Gastrocnemius medialis (tissue), 4 donors: ENCODE measurements around the gene MYO9A. TPM values are rescaled to one million over a fixed set of nuclear protein-coding genes. Genes with fewer than 3 reads are reported as not detected.

ENCODE experiments used
- ATAC-seq, 2 donors: fragments of 150-250 bp; one replicate each; pipeline ENCODE4 v1.9.1; 2016
- DNase-seq, 2 donors: peaks; one replicate each; pipeline ENCODE4 v3.0.0-alpha.2; 2019
- H3K27ac ChIP-seq, 4 donors: fragments of 200-600 bp; sonication (generic); 1 replicate in 1 of 4; 2 replicates in 3 of 4; pipeline ENCODE4 v1.5.1; 2016 to 2018; ENCODE audit warnings: mild to moderate bottlenecking in 2 of 4, moderate library complexity in 1 of 4
- H3K27me3 ChIP-seq, 3 donors: fragments of 200-600 bp; sonication (generic) in 2 of 3; 1 replicate in 1 of 3; 2 replicates in 2 of 3; pipeline versions ENCODE4 v1.5.1 to v1.6.0; 2016 to 2019; ENCODE audit warnings: mild to moderate bottlenecking in 1 of 3, moderate library complexity in 1 of 3
- H3K36me3 ChIP-seq, 2 donors: fragments of 200-600 bp; sonication (generic) in 1 of 2; one replicate each; pipeline ENCODE4 v1.5.1; 2017 to 2018
- H3K4me1 ChIP-seq, 2 donors: fragments of 200-600 bp; sonication (generic) in 1 of 2; one replicate each; pipeline ENCODE4 v1.5.1; 2016 to 2017; ENCODE audit warnings: mild to moderate bottlenecking in 2 of 2
- H3K4me3 ChIP-seq, 4 donors: fragments of 200-600 bp; sonication (generic) in 3 of 4; 1 replicate in 1 of 4; 2 replicates in 3 of 4; pipeline ENCODE4 v1.5.1; 2016 to 2019; ENCODE audit warnings: mild to moderate bottlenecking in 2 of 4
- H3K9me3 ChIP-seq, 3 donors: fragments of 200-600 bp; sonication (generic) in 2 of 3; 1 replicate in 1 of 3; 2 replicates in 2 of 3; pipeline ENCODE4 v1.5.1; 2016 to 2019
- CTCF ChIP-seq, 5 experiments: fragments of 450-650 bp in 3 of 5; fragments of 200-600 bp in 2 of 5; sonication (generic) in 2 of 5; IDR thresholded peaks in 4 of 5; conservative IDR thresholded peaks in 1 of 5; 1 replicate in 4 of 5; 2 replicates in 1 of 5; pipeline ENCODE4 v1.5.1; 2016 to 2019; ENCODE audit warnings: antibody characterized with exemption in 5 of 5, mild to moderate bottlenecking in 3 of 5, moderate library complexity in 3 of 5
- POLR2A ChIP-seq, 2 donors: fragments of 450-650 bp; IDR thresholded peaks; one replicate each; pipeline ENCODE4 v1.6.1; 2017; ENCODE audit warnings: antibody characterized with exemption in 2 of 2, mild to moderate bottlenecking in 2 of 2, moderate library complexity in 2 of 2
- in situ Hi-C, 4 donors: fragments of 200-750 bp; cut with MboI; loops; one replicate each; pipeline versions ENCODE4 v1.15.0 to v1.8.0; 2017; ENCODE audit warnings: low sequenced_read_pairs in 4 of 4
- intact Hi-C: fragments of 100-400 bp; cut with DNase I; formaldehyde crosslinking; loops from one replicate; pipeline ENCODE4 v1.15.1; 2023; ENCODE audit warnings: low total_unique reads
- total RNA-seq, 4 donors: library from RNA; depleted of rRNA; stranded (reverse); fragments of >200 nt; gene quantifications; one replicate each; pipeline versions ENCODE4 v1.1.0 to v1.2.3, GENCODE V29; 2016

Gene MYO9A
- total RNA-seq, 4 donors from 2014 or later, result 21.0 to 40.9 (median 24.2) TPM

GRCh38 chr15:71937650-71938311 is 180.2 kb downstream of the MYO9A start:
- no peaks in the 10 kb centered on the region for H3K9me3 ChIP-seq
- intact Hi-C loops (no loop called here), in situ Hi-C loops (no loop called here)
- H3K4me1 ChIP-seq, result no peaks in the 10 kb centered on the region
- DNase-seq (no peak), ATAC-seq (no peak)
- H3K27me3 ChIP-seq, result no peaks in the 10 kb centered on the region
- peaks cover 0 to 40% of the 10 kb centered on the region in 2 donors for H3K36me3 ChIP-seq
- H3K4me3 ChIP-seq, result no peak overlapping the region
- no peak overlapping the region for H3K27ac ChIP-seq
- TF ChIP-seq POLR2A (IDR thresholded peaks at IDR 0.05) (no peak), CTCF (IDR thresholded peaks at IDR 0.05 in 4 of 5, conservative IDR thresholded peaks at IDR 0.05 in 1 of 5) (no peak)

GRCh38 chr15:71934446-71934845 is 183.5 kb downstream of the MYO9A start:
- peaks cover 0 to 74% of the 10 kb centered on the region in 2 donors for H3K36me3 ChIP-seq
- H3K27me3 ChIP-seq, result no peaks in the 10 kb centered on the region
- no peak overlapping the region for H3K27ac ChIP-seq
- no peaks in the 10 kb centered on the region for H3K4me1 ChIP-seq
- H3K4me3 ChIP-seq, result no peak overlapping the region
- TF ChIP-seq CTCF (IDR thresholded peaks at IDR 0.05 in 4 of 5, conservative IDR thresholded peaks at IDR 0.05 in 1 of 5) (no peak), POLR2A (IDR thresholded peaks at IDR 0.05) (no peak)
- in situ Hi-C loops (no loop called here), intact Hi-C loops (no loop called here)
- DNase-seq (no peak), ATAC-seq (no peak)
- H3K9me3 ChIP-seq, result no peaks in the 10 kb centered on the region

GRCh38 chr15:71932689-71933088 is 185.3 kb downstream of the MYO9A start:
- intact Hi-C loops (no loop called here), in situ Hi-C loops (no loop called here)
- H3K27me3 ChIP-seq, result no peaks in the 10 kb centered on the region
- DNase-seq, result no peak
- no peaks in the 10 kb centered on the region for H3K4me1 ChIP-seq
- no peak for ATAC-seq
- H3K36me3 ChIP-seq, result peaks cover 0 to 69% of the 10 kb centered on the region in 2 donors
- TF ChIP-seq POLR2A (IDR thresholded peaks at IDR 0.05), result no peak
- no peak for TF ChIP-seq CTCF (IDR thresholded peaks at IDR 0.05 in 4 of 5, conservative IDR thresholded peaks at IDR 0.05 in 1 of 5)
- H3K27ac ChIP-seq, result no peak overlapping the region
- no peaks in the 10 kb centered on the region for H3K9me3 ChIP-seq
- no peak overlapping the region for H3K4me3 ChIP-seq

GRCh38 chr15:71931261-71931660 is 186.7 kb downstream of the MYO9A start:
- TF ChIP-seq POLR2A (IDR thresholded peaks at IDR 0.05) (no peak), CTCF (IDR thresholded peaks at IDR 0.05 in 4 of 5, conservative IDR thresholded peaks at IDR 0.05 in 1 of 5) (no peak)
- H3K4me1 ChIP-seq, result no peaks in the 10 kb centered on the region
- intact Hi-C loops, result no loop called here
- peaks cover 0 to 71% of the 10 kb centered on the region in 2 donors for H3K36me3 ChIP-seq
- H3K4me3 ChIP-seq, result no peak overlapping the region
- DNase-seq, result no peak
- no peak for ATAC-seq
- in situ Hi-C loops, result no loop called here
- H3K27ac ChIP-seq, result no peak overlapping the region
- no peaks in the 10 kb centered on the region for H3K27me3 ChIP-seq
- no peaks in the 10 kb centered on the region for H3K9me3 ChIP-seq

GRCh38 chr15:71925145-71925544 is 192.8 kb downstream of the MYO9A start:
- H3K36me3 ChIP-seq, result peaks cover 0 to 18% of the 10 kb centered on the region in 2 donors
- H3K4me3 ChIP-seq, result no peak overlapping the region
- no peaks in the 10 kb centered on the region for H3K27me3 ChIP-seq
- no peaks in the 10 kb centered on the region for H3K9me3 ChIP-seq
- in situ Hi-C loops (no loop called here), intact Hi-C loops (no loop called here)
- TF ChIP-seq CTCF (IDR thresholded peaks at IDR 0.05 in 4 of 5, conservative IDR thresholded peaks at IDR 0.05 in 1 of 5) (no peak), POLR2A (IDR thresholded peaks at IDR 0.05) (no peak)
- ATAC-seq (no peak), DNase-seq (no peak)
- H3K4me1 ChIP-seq, result no peaks in the 10 kb centered on the region
- H3K27ac ChIP-seq, result no peak overlapping the region
